HUDEP-2 (cell line): Measurements from ENCODE around the gene CCDC43.
"Not testable (repeated sequence)": the region's sequence is repeated elsewhere in the genome, so short reads cannot be mapped to it uniquely, and the experiment has no call there.

Experiments used
- DNase-seq, 76 experiments: peaks; one replicate each; lab custom pipeline; 2025; ENCODE audit not compliant: unreplicated experiment in 76 of 76; lab: John Stamatoyannopoulos, UW

The CCDC43 gene

DNA sequence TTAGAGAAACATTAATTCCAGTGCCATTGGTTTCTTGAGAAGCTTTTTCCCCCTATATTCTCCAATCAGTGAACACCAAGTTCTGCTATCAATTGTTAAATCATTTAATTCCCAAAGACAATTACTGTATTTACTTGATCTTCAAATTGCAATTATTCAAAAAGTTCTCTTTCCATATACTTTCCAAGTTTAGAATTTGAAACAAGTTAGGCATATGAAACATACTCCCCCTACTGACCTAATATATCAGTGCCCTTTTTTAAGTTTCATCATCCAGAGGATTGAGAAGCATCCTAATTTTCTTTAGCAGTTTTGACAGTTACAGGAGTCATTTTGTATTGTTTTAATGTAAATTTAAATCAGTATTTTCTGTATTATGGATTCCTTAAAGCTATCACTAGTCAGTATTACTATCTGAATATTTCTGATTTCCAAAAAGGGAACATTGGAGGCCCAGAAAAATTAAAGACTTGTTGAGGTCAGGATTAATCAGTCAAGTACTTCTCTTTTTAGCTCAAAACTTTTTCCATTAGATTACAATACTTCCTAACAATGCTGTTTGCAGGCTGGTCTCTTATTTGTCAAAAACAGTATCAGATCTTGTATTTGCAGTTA is 17.0 kb downstream of the CCDC43 start:
- DNase-seq = peak in 1 of 76 experiments; percentile 11

DNA sequence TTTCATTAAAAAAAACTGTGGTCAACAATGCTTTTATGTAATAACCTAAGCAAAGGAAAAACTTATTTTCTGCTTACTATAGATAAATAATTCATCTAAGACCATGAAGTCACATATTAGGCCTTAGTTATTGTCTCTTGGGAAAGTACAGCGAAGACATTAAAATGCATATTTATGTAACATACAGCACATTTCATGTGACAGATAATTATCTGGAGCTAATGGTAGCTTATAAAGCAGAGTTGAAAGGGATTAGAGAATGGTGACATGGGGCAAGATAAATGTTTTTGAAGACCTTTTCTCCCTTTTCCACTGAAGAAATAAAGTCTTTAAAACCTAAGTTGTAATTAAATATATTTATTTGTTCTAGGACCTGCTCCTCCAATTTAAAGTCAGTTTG is 23.6 kb downstream of the CCDC43 start:
- no peak for DNase-seq

DNA sequence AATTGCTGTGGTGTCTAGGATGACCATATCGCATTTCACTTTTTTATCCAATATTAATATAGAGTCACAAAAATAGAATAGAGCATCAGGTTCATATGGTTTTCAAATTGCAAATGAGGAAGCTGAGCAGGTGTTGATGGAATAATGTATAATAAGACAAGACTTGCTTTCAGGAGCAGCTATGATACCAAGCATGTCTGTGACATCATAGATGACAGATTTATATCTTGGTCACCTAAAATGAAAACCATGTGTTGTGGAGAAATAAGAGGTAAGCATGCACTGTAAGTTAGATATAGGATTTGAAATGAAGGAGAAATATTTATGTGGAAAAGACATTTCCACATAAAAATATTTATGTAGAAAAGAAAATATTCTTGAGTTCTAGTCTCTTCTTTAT is 24.7 kb downstream of the CCDC43 start:
- no peak for DNase-seq

GRCh38 chr17:44663095-44663494 is 26.5 kb downstream of the CCDC43 start:
- DNase-seq = no peak

- no peak for DNase-seq
These were observed 27.7 kb downstream of the CCDC43 start for GRCh38 chr17:44661835-44662234.

- DNase-seq = peak; percentile 18 to 92 (median 82)
These were observed 33.4 kb downstream of the CCDC43 start, which contains the start of gene MEIOC for GRCh38 chr17:44655983-44656710. TSS of gene MEIOC (plus strand) at chr17:44656468. CDS start at chr17:44656614, 146 bp downstream.

GRCh38 chr17:44653954-44654353 is 35.6 kb downstream of the CCDC43 start:
- no peak for DNase-seq

DNA sequence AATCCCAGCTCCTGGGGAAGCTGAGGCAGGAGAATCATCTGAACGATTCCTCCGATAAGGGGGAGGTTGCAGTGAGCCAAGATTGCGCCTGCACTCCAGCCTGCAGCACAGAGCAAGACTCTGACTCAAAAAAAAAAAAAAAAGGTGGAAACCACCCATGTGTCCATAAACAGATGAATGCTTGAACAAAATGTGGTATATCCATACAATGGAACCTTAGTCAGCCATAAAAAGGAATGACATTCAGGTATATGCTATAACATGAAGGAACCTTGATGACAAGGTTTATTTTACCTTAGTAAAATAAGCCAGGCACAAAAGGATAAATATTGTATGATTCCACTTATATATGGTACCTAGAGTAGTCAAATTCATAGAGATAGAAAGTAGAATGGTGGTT is 36.2 kb downstream of the CCDC43 start:
- no peak for DNase-seq

DNA sequence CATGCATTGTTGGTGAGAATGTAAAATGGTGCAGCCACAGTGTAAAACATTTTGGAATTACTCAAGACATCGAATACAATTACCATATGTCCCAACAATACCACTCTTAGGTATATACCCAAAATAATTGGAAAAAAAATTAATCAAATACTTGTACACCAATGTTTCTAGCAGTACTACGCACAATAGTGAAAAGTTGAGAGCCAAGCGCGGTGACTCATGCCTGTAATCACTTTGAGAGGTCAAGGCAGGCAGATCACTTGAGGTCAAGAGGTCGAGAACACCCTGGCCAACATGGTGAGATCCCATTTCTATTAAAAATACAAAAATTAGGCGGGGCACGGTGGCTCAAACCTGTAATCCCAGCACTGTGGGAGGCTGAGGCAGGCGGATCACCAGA is 36.8 kb downstream of the CCDC43 start:
- no peak for DNase-seq

- no peak for DNase-seq
These were observed 38.3 kb downstream of the CCDC43 start for GRCh38 chr17:44651228-44651627.

DNA sequence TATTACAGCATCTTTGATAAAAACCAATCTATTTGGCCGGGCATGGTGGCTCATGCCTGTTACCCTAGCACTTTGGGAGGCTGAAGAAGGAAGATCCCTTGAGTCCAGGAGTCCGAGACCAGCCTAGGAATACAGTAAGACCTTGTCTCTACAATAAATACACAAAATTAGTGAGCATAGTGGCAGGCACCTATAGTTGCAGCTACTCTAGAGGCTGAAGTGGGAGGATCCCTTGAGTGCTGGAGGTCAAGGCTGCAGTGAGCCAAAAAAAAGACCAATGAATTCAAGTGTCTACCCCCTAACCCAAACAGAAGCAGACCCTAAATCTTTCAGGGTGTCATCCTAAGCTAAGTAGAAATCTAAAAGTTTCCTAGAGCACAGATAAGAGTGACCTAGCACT is 40.6 kb downstream of the CCDC43 start:
- DNase-seq = no peak

- DNase-seq = no peak
These were observed 41.8 kb downstream of the CCDC43 start for GRCh38 chr17:44647736-44648135.

GRCh38 chr17:44646280-44646679 is 43.3 kb downstream of the CCDC43 start:
- DNase-seq = no peak

- no peak for DNase-seq
These were observed 44.2 kb downstream of the CCDC43 start for GRCh38 chr17:44645341-44645740.

- no peak for DNase-seq
These were observed 46.7 kb downstream of the CCDC43 start for GRCh38 chr17:44642834-44643233.

DNA sequence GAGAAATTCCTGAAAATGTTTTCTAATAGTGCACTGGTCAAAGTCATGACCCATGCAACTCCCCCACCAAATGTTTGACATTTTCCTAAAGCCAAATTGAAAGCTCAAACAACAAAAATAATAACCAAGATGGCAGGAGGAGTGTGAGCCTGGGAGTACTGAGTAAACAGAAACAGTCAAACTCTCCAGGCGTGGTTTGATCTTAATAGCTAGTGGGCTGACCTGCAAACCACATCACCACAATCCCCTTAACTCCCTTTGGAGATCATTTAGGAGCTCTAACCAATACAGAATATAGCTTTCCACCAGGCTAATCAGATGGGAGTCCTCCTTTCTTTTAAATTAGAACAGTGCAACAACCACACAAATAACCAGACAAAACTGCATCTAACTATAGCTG is 52.5 kb downstream of the CCDC43 start:
- DNase-seq = no peak

GRCh38 chr17:44636562-44636961 is 53.0 kb downstream of the CCDC43 start:
- peak in 2 of 76 experiments; percentile 1 to 3 for DNase-seq

DNA sequence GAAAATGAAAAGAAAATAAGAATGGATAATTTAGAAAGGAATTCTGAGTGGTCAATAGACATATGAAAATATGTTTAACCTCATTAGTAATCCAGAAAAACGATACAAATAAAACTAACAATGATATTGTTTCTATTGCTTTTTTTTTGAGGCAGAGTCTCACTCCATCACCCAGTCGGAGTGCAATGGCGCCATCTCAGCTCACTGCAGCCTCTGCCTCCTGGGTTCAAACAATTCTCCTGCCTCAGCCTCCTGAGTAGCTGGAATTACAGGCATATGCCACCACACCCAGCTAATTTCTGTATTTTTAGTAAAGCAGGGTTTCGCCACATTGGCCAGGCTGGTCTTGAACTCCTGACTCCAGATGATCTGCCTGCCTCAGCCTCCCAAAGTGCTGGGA is 55.2 kb downstream of the CCDC43 start:
- not testable (repeated sequence) for DNase-seq

GRCh38 chr17:44633998-44634397 is 55.6 kb downstream of the CCDC43 start:
- DNase-seq = no peak

DNA sequence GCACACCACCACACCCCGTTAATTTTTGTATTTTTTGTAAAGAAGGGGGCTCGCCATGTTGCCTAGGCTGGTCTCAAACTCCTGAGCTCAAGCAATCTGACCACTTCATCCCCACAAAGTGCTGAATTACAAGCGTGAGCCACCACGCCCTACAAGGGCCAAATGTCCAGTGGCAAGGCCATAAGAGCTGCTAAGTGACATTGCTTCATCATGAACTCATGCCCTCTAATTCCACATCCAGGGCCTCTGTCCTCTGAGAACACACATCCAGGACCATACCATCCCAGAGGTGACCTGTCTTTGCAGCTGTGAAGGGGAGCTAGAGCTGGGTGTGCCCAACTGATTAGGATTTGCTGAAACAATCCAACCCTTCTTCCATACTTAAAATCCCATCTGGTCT is 58.9 kb downstream of the CCDC43 start:
- DNase-seq = no peak

DNA sequence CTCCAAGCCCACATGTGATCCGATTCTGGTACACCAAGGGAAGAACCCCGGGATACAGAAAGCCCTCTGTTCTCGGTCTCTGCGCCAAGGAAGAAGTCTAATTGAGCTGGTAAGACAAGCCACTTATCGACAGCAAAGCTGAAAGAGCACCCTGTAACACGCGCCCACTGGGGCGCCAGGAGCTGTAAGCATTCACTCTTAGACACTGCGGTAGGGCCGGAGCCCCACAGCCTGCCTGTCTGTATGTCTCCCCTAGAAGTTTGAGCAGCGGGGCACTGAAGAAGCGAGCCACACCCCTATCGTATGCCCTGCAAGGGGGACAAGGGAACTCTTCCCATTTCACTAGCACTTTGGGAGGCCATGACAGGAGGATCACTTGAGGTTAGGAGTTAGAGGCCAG is 60.3 kb downstream of the CCDC43 start:
- DNase-seq = no peak
